GM03348 (cell line): ENCODE measurements around the gene TGFBR3L.

ENCODE experiments used
- DNase-seq: peaks from one replicate; pipeline ENCODE4 v3.0.0; 2012; ENCODE audit warnings: low spot score

Gene TGFBR3L

DNA sequence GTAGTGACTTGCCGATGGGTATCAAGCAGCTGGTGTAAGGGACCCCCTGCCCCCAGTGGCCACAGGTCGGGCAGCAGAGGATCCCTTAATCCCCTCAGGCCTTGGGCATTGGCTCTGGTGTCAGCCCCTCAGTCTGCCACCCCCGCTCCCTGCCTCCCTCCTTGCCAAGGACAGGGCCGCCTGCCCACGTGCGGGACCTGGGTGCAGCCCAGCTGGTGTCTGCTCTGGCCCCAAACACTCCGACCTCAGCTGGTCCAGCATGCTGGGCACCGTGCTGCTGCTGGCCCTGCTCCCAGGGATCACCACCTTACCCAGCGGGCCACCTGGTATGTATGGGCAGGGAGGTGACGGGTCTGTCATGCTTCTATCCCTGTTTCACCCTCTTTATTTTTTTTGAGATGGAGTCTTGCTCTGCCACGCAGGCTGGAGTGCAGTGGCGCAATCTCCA lies at the start of gene TGFBR3L:
Gene TGFBR3L (plus strand): TSS at position 233 of the 448 bp plus-strand sequence.
- no peak for DNase-seq

DNA sequence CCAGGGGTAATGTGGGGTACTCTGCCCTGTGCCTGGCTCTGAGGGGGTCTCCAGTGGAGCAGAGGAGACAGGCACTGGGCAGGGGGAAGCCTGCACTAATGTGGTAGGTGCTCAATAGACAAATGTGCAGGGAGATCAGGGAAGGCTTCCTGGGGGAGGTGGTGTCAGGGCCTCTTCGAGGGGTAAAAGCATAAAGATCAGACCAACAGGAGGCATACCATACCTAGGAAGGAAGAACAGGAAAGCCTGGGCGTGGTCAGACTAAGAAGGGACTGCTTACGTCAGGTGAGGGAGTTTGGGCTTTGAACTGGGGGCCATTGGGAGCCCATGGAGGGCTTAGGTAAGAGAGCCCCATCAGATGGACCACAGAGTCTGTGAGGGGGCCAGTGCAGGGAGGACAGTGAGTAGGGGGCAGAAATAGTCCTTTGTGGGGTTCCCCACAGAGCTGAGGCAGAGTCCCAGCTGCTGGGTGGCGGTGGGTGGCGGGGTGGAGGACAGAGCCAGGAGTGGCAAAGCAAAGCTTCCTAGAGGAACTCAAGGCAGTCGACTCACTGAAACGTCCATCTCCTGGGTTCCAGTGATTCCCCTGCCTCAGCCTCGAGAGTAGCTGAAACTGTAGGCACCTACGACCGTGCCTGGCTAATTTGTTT lies 49.2 kb upstream of the TGFBR3L start:
- no peak for DNase-seq

DNA sequence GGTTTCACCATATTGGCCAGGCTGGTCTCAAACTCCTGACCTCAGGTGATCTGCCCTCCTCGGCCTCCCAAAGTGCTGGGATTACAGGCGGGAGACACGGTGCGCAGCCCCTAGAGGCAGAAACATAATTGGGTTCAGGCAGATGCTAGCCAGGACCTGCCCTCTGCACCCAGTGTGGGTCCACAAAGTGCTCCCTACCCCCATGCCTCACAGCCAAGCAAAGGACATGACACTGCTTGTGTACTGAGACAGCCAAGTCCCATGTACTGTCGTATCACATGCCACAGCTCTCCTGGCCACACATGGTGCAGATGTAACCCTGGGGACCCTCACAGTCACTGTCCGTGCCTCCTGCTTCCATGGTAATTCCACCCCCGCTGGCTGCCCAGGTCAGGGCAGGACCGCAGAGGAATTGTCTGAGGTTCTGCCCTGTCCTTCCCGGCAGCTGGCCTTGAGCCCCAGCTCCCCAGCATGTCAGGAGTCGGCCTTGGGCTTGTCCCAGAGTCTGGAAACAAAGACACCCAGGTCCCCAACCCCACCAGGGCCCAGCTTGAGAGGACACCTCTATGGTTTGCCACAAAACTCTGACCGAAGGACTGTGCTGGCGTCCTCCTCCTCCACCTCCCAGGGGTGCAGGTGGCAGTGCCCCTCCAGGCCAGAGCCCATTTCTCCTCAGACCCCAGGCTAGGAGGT lies 48.1 kb upstream of the TGFBR3L start:
- no peak for DNase-seq

DNA sequence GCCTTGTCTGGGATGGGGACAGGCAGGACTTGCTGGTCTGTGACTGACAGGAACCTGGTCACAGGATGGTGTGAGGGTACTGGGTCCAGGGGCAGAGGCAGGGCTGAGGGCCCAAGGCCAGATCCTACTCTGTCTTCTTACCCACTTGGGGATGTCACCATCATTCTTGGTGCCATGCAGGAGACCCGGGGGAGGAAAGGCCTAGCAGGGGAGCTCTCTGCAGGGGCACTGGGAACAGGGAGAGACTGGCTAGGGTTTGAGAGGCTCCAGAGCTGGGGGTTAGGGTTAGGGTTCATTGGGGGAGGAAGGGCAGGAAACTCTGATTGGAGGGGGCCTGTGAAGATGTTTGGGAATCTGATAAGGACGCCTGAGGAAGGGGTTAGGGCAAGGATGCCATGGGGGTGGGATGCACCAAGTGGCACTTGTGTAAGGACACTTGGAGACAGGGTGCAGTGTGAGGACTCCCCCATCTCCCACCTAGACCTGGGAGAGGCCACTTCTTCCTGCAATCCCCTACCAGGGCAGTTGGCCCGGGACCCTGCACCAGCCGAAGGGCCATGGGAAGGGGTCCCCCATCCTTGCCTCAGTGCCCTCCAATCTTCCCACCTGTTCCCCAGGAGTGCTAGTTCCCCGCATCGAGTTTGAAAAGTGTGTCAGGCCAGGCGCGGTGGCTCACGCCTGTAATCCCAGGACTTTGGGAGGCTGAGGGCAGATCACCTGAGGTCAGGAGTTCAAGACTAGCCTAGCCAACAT lies 47.4 kb upstream of the TGFBR3L start:
- no peak for DNase-seq

DNA sequence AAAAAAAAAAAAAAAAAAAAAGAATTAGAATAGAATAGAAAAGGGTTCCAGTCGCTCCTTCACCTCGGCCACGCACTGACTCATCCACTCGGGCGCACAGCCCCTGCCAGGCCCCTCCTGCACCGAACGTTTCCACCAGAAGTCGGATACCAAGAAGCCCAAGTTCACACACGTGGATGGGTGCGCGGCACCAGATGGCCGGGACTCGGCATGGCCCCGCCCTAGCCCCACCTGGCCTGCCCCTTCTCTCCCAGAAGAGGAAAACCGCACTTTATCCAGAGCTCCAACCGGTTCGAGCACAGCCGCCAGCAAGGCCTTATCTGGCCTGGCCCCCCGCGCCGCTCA lies 46.3 kb upstream of the TGFBR3L start:
- no peak for DNase-seq

DNA sequence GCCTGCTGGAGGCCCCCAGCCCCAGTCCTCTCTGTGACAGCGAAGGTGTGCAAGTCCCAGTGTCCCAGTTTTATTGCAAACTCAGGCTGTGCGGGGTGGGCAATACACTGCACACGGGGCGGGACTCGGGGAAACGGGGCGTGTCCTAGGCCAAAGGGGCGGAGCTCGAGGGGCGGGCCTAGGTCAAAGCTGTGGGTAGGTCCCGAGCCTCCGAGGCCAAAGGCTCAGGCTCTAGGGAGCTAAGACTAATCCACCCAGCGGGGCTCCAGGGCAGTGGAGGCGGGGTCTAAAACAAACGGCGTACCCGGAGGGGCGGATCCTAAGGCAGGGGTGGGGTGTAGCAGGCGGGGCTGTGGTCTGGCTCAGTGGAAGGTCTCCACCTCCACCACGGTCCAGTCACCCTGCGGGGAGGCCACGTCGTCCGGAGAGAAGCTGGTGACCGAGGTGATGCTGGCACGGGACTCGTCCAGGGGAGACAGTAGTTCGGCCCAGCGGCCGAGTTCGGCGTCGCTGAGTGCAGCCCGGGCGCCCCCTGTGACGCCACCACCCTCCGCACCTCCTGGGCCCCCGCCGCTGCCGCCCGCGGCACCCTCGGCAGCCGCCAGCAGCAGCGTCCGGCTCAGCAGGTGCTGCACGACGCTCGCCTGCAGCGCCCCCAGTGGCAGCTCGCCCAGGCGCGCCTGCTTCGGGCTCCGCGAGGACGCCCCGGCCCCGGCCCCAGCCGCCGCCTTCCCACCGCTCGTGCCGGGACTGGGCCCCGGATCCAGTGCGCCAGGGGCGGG lies 45.8 kb upstream of the TGFBR3L start:
- peak; percentile 80 for DNase-seq

DNA sequence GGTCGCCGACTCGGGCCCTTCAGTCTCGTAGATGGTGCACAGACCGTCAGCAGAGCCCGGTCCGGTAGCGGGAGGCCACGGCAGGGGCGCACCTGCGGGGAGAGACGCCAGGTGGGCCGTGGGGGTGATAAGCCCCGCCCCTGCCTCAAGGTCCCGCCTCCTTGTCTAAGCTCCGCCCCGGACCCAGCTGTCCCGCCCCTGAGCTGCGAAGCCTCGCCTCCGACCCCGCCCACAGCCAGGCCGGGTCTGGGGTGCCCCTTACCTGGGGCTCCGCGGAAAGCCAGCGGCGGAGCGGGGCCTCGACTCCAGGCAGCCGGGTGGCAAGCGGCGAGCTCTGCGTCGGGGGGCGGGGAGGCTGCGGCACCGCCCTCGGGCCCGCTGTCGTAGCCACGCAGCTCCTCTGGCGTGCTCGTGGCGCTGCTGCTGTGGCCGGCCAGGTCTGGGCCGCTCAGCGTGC lies 45.1 kb upstream of the TGFBR3L start:
- peak; percentile 65 for DNase-seq

DNA sequence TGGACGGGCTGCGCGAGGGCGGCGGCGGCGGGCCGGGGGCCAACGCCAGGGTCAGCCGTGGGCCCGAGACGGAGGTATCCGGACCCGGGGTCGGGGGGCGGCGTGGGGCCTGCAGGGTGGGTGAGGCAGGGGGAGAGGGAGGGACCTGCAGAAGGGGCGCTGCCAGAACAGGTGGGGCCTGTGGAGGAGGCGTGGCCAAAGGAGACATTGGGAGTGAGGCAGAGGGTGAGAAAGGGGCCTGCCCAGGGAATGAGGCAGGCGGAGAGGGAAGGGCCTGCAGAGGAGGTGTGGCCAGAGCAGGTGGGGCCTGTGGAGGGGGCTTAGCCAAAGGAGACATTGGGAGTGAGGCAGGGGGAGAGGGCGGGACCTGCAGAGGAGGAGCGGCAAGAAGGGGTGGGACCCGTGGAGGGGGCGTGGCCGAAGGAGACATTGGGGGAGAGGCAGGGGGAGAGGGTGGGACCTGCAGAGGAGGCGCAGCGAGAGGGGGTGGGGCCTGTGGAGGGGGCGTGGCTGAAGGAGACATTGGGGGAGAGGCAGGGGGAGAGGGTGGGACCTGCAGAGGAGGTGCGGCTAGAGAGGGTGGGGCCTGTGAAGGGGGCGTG lies 44.6 kb upstream of the TGFBR3L start:
- DNase-seq = no peak

DNA sequence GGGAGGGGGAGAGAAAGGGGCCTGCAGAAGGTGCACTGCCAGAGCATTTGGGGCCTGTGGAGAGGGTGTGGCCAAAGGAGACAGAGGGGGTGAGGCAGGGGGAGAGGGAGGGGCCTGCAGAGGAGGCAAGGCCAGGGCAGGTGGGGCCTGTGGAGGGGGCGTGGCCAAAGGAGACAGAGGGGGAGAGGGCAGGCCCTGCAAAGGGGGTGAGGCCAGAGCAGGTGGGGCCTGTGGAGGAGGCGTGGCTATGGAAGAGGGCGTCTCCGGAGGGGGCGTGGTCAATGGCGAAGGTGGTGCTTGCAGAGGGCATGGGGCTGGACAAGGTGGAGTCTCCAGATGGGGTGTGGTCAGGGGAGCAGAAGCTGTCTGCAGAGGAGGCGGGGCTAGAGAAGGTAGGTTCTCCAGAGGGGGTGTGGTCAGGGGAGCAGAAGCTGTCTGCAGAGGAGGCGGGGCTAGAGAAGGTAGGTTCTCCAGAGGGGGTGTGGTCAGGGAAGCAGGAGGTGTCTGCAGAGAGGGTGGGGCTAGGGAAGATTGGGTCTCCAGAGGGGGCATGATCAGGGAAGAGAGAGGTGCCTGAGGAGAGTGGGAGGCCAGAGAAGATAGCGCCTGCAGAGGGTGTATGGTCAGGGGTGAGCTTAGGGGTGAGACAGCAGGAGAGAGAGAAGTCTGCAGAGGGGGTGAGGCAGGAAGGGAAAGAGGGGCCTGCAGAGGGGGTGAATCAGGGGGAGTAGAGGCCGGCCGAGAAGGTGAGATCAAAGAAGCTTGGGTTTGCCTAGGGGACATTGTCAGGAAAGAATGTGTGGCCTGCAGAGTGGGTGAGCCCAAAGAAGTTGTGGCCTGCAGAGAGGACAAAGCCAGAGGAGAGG lies 43.8 kb upstream of the TGFBR3L start:
- DNase-seq = no peak

DNA sequence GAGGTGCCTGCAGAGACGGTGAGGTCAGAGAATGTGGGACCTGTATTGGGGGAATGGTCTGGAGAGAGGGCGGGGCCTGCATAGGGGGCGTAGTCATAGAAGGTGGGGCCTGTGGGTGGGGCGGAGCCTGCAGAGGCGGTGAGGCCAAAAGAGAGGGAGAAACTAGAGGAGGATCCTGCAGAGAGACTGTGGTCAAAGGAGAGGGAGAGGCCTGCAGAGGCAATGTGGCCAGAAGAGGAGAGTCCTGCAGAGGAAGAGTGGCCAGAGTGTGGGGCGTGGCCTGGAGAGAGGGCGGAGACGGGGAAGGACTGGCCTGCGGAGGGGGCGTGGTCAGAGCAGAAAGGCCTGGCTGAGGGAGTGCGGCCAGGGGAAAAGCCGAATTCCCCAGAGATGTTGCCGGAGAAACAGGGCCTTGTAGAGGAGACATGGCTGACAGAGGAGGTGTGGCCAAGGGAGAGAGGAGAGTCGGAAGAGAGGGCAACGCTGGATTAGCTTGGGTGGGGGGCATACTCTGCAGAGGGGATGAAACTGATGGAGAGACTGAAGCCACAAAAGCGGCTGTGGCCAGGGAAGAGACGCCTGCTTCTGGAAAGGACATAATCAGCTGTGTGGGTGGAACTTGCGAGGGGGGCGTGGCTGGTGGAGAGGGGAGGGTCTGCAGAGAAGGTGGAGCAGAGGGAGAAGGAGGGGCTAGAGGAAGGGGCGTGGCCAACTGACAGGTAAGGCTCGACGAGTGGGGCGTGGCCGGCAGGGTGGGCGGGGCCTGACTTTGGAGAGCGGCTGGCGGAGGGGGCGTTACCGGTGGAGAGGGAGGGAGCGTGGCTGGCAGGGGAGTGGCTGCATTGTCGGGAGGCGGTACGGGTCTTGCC lies 43.0 kb upstream of the TGFBR3L start:
- peak; percentile 94 for DNase-seq

DNA sequence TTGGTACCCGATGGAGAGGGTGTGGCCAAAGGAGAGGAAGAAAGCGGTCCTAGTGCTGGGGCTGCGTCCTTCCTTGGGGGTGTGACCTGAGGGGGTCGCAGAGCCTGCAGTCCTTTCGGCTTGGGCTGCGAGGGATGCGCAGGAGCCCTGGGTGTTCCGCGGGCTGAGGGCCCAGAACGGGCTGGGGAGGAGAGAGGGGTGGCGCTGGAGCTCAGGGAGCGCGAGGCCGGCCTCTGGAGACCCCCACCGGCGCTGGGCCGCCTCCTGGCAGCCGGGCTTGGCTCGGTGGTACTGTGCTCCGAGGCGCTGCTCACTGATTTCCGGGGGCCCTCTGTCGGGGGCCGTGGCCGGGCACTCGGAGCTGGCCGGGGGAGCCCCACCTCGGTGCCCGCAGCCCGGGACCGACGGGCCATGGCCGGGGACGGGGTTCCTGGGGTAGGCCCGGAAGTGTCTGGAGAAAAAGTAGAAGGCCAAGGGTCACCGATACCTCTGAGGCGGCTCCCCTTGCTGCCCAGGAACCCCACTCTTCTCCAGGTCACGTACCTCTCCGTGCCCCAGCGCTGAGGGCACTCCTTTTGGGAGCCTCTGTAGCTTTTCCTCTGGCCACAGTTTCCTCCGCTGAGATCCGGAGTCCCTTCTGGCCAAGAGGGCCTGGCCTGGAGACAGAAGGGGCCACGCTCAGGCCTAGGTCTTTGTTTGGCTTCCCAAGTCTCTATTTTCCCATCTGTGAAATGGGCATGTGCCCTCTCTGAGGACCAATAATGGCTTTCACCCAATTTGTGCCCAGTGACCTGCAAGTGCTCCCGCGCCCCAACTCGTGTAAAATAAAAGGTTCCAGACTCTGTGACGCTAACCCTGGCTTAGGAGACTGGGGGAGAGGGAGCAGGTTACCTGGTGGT lies 42.1 kb upstream of the TGFBR3L start:
- no peak for DNase-seq

DNA sequence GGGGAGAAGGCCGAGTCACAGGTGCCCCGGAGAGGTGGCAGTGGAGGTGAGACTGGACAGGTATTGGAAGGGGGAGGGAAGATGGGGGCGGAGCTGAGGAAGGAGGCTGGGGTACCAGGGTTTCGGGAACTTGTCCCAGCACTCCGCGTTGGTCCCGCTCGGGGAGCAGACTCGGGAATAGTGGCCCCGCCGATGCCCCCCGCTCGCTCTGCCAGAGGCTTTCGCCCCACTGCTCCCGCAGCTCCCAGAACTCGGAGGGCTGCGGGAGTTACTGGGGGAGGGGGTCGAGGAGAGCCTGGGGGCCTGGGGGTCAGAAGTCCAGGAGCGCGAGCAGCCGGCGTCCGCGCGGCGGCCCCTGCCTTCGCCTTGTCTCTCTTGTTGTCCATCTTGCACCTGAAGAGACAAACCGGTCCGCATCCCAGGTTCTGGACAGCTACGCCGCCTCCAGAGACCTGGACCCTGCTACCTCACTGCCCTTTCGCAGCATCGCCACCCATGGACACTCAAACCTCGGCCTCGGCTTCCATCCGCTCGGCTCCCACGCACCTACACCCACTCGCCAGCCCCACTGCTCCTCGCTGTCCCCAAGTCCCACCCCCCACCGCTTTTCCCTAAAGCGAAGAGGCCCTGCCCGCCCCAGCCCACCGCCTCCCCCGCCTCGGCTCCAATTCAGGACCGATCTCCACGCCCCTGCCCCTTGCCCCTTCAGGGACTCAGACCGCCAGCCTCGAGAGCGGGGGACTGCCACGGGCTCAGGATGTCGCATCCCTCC lies 41.1 kb upstream of the TGFBR3L start:
- DNase-seq = no peak

DNA sequence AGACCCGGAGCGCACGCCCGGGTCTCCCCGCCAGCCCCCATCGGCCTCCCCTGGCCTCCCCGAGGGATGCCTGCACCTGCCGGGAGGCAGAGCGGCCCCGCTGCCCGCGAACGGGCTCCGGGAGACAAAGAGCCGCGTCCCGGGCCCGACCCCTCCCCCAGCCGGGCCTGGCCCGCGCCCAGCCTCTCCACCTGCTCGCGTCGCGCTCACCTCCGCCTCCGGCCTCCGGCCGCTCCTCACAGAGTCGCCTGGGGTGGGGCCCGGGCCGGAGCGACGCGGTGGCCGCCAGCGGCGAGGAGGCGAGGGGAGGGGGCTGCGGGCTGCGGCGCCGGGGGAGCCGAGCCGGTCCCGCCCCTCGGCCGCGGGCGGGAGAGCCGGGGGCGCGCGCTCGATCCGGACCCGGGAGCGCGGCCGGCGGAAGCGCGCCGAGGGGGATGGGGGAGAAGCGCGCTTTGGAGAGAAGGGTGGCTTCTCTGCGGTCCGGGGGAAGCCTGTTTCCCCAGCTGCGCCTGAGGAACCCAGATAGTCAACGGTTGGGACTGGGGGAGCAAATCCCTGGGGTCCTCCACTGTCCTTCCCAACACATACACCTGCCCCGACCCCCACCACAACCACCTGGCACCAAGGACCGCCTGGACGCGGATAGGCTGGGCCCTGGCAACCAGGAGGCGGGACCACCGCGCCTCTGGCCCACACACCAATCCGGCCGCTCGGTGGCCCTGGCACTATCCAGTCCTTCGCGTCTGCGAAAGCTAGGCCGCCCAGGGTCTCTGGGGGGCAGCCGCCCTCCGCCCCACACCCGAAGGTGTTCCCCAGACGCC lies 40.3 kb upstream of the TGFBR3L start, which contains the start of gene PRR36:
Gene PRR36 (minus strand): TSS at position 315 of the 821 bp plus-strand sequence. CDS start 701 bp downstream, outside the sequence.
- DNase-seq = no peak

DNA sequence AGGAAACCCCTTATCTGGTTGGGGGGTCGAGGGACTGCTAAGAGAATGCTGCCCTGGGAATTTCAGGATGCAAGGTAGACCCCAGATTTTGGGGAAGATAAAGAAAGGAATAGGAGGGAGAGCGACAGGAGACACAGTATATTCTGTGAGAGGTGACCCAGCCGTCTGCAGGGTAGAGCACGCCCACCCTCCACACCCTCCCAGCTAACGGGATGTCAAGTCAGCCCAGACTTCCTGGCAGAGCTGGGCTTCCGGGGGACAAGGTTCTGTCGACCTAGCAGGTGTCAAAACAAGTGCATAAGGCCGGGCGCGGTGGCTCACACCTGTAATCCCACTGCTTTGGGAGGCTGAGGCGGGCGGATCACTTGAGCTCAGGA lies 39.7 kb upstream of the TGFBR3L start:
- DNase-seq = no peak

DNA sequence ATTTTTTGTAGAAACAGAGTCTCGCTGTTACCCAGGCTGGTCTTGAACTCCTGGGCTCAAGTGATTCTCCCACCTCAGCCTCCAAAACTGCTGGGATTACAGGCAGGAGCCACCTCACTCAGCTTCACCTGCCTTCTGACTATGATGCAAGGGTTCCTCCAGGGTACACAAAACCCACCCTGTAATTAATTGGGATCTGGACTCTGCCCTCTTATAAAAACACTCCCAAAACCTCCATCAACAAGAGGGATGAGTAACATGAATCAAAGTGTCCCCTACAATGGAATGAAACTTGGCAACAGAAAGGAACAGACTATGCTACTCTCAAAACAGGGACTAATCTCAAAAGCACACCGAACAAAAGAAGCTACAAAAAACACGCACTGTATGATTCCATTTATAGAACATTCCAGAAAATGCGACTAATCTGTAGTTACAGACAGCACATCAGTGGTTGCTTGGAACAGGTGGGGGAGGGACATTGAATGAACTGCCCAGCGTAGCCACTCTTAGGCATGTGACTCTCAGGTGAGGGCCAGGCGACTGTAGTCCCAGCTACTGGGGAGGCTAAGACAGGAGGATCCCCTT lies 37.3 kb upstream of the TGFBR3L start:
- DNase-seq = no peak

DNA sequence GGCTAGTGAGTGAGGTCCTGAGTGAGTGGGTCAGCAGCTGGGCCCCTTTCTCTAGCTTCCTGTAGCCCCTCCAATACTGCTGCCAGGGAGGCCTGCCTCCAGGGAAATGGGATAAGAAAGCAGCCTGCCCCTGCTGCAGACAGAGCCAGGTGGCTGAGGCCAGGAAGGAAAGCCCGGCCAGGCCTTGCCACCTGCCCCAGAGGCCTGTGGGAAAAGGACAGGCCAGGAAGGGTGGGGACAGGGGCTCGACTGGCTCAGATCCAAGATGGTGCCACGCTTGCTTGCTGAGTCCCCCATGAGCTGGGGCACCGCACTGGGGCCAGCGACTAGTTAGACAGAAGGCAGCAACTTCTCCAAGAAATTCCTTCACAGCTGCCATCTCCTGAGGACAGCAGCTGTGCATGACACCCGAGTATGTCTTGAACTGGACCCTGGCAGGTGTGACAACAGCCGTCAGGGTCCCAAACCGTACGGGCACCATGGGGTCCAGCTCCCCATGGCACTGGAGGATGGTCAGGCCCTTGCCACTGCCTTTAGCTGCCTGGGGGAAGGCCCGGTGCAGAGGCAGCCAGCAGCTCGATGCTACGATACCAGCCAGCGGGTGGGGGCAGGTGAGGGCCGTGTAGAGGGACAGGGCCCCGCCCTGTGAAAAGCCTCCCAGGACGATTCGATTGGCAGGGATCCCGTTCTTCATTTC lies 35.4 kb upstream of the TGFBR3L start:
- DNase-seq = no peak
